HTERT RPE-1 (cell line): ENCODE measurements around the gene CBFA2T2.
"Not testable (repeated sequence)": the region's sequence is repeated elsewhere in the genome, so short reads cannot be mapped to it uniquely, and the experiment has no call there.

ENCODE experiments used
- in situ Hi-C: fragments of 300-500 bp; cut with MboI; formaldehyde crosslinking; loops from 4 replicates; pipeline ENCODE4 v1.14.3; 2020; ENCODE audit warnings: low sequenced_read_pairs

The CBFA2T2 gene

DNA sequence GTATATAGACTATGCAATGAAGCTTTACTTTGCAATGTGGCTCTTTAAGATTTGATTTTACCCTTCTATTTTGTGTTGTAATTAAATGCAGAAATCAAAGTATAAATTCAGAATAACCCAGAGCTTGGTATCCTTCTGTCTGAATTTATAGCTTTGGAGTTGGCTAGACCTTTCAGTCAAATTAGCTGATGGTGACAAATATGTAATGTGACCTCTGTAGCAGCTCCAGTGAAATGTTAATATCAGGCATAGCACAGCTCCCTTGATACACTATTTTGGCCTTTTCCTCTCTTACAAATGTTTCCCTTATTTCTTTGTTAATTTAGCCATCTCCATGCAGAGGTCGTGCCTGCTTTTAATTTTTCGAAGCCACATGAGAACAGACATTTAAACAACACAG lies 11.1 kb downstream of the CBFA2T2 start:
- in situ Hi-C loops = no loop called here

DNA sequence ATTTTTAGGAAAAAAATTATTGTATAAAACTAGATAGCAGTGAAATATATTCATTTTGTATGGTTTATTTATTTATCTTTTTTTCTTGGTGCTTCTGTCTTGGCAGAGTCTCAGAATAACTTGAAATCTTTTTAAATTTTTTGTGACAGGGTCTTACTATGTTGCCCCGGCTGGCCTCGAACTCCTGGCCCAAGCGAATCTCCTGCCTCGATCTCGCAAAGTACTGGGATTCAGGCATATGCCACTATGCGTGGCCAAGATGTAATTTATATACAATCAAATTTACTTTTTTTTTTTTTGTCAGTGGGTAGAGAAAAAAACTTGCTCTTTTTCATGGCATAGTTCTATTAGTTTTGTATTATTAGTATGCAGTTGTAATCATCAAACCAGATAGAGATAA lies 13.7 kb downstream of the CBFA2T2 start:
- in situ Hi-C loops = no loop called here

DNA sequence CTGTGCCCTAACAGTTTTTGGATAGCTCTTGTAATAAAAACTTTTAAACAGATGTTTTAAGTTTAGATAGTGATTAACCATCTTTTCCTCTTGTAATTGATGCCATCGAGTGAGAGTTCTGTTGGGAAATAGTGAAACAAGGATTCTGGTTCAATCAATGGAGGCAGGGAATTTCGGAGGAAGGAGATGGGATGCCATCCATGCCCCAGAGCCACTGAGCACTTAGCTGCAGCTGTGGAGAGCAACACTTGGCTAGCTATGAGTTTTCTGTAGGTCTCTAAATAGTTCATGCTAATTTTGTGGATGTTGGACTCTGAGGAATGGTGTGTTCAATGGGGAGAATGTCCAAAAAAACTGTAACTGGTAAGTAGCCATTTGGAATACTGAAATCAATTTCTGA lies 16.7 kb downstream of the CBFA2T2 start:
- in situ Hi-C loops = no loop called here

DNA sequence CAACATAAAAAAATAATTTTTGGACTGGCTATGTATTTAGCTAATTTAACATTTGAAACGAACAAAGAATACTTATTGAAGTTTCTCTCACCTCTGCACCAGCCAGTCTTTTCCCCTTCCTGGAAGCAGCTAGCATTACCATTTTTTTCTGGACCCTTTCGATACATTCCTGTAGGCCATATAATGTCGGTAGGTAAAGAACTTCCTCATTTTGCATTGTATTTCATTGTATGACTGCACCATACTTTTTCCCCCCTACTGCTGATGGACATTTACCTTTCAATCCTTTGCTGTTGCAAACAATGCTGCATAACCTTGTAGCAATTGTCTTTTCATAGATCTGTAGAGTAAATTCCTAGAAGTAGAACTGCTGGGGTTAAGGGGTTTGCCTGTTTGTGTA lies 17.6 kb downstream of the CBFA2T2 start:
- in situ Hi-C loops = no loop called here

DNA sequence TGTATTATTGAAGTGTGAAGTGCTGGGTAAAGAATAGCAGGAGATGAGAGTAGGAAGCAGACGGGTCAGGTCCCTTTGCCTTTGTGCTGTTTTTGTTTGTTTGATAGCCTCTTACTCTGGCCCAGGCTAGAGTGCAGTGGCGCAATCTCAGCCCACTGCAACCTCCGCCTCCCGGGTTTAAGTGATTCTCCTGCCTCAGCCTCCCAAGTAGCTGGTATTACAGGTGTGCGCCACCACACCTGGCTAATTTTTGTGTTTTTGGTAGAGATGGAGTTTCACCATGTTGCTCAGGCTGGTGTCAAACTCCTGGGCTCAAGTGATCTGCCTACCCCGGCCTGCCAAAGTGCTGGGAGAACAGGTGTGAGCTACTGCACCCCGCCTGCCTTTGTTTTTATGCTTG lies 18.1 kb downstream of the CBFA2T2 start:
- in situ Hi-C loops = not testable (repeated sequence)

DNA sequence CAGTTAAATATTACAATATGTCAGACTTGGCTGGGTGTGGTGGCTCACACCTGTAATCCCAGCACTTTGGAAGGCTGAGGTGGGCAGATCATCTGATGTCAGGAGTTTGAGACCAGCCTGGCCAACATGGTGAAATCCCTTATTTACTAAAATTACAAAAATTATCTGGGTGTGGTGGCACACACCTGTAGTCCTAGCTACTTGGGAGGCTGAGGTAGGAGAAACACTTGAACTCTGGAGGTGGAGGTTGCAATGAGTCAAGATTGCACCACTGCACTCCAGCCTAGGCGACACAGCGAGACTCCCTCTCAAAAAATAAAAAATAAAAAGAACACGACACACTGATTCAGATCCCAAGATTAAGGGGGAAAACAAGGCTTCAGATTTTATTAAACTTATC lies 19.2 kb downstream of the CBFA2T2 start:
- in situ Hi-C loops = not testable (repeated sequence)

DNA sequence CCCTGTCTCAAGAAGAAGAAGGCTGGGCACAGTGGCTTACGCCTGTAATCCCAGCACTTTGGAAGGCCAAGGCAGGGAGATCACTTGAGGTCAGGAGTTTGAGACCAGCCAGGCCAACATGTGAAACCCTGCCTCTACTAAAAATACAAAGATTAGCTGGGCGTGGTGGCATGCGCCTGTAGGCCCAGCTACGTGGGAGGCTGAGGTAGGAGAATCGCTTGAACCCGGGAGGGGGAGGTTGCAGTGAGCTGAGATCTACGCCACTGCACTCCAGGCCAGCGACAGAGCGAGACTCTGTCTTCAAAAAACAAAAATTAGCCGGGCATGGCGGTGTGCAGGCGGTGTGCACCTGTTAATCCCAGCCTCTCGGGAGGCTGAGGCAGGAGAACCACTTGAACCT lies 22.0 kb downstream of the CBFA2T2 start:
- in situ Hi-C loops = not testable (repeated sequence)

DNA sequence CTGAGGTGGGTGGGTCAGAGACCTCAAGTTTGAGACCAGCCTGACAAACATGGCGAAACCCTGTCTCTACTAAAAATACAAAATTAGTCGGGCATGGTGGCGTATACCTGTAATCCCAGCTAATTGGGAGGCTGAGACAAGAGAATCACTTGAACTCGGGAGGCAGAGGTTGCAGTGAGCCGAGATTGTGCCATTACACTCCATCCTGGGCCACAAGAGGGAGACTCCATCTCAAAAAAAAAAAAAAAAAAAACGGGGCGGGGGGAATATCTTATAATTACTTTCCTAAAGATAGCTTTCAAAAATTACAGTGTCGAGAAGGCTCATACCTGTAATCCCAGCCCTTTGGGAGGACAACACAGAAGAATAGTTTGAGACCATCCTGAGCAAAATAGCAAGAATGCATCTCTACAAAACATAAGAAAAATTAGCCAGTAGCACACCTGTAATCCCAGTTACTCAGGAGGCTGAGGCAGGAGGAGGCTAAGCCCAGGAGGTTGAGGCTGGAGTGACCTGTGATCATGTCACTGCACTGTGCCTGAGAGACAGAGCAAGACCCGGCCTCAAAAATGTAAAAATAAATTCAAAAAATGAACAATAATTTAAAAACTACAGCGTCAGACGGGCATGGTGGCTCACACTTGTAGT lies 25.8 kb downstream of the CBFA2T2 start:
- in situ Hi-C loops = no loop called here

DNA sequence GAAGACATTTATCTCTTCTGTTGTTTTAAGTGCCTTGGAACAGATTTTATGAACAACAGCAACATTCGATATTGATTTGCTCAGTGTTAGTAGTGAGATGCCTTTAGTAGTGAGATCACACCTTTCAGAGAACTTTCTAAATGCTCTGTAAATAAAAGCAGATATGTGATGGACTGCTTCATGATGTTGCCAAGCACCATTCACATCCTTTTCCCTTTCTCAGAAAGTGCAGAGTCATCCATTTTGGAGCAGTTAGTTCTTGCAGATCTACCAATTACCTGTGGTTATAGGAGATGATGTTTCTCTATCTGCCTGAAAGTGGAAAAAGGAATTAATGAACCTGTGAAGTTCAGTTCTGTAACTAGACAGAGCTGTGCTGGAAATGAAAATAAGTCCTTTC lies 27.0 kb downstream of the CBFA2T2 start:
- in situ Hi-C loops = no loop called here

DNA sequence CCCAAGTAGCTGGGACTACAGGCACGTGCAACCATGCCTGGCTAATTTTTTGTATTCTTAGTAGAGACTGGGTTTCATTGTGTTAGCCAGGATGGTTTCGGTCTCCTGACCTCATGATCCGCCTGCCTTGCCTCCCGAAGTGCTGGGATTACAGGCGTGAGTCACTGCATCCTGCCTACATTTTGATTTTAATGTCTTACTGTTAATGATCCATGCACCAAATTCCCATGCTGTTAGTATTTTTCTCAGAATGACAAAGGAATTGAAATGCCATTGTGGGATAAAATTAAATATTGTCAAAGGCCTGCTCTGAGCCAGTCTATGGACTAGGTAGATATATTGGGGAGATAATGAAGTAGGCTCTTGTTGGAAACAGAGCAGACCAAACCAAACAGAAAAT lies 28.2 kb downstream of the CBFA2T2 start:
- in situ Hi-C loops = no loop called here

DNA sequence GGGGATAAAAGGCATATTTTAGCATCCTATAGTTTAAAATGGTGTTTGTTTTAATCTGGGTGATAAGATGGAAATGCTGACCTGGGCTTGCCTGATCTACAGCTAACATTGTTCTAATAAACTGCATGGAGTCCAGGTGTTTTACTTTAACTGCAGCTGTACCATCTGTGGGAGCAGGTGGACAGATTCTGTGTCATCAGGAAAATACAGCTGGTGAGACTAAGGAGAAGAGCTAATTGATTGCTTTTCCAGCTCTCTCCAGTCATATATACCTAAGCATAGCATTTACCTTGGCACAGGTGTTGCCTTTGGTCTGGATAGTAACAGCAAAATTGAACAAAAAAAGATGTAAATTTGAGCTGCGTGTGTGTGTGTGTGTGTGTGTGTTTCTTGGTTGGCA lies 31.6 kb downstream of the CBFA2T2 start:
- in situ Hi-C loops = no loop called here

DNA sequence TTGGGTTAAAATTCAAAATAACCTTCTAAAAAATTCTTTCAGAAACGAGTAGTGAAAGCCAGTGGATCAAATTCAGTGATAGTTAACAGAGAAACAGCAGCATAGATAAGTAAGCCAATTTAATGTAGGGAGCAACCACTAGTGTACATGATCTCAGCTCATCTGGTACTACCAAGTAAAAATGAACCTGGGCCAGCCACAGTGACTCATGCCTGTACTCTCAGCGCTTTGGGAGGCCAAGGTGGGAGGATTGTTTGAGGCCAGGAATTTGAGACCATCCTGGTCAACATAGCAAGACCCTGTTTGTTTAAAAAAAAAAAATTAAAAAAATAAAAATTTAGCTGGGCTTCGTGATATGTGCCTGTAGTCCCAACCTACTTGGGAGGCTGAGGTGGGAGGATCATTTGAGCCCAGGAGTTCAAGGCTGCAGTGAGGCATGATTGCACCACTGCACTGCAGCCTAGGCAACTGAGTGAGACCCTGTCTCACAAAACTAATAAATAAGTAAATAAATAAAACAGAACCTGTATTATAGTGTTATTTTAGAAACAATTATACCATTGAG lies 32.4 kb downstream of the CBFA2T2 start:
- in situ Hi-C loops = no loop called here

DNA sequence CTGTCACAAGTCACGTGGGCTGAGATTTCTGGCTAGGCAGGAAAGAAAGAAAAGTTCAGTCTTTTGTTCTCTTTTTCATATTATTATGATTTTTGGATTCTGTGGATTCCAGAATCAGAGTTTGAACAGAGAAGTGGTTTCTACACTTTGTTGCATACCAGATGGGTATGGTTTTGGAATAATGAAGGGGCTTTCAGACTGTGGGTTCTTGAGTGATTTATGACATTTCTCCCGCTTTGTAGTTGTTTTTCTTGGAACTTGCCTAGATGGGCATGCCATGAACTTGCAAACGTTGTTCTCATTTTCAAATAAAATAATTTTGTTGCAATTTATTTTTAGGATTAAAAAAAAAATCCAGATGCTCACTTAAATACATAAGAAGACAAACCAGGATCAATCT lies 34.4 kb downstream of the CBFA2T2 start:
- in situ Hi-C loops = no loop called here

DNA sequence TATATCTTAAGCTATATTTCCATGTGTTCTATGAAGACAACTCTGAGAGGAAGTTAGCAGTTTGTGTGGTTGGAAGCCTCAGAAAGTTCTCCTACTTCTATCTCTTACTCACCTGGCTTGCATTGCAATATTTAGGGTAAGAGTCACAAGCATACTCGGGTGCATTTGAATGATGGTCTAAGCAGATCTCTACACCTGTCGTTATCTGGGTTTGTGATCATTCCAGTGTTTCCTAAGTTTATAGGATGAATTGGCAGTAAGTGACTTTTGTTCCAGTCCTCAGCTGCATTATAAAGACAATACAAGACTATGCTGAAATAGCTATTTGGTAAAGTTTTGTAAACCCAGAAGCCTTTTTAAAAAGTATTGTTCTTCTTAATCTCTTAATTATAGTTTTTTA lies 36.9 kb downstream of the CBFA2T2 start:
- in situ Hi-C loops = no loop called here

DNA sequence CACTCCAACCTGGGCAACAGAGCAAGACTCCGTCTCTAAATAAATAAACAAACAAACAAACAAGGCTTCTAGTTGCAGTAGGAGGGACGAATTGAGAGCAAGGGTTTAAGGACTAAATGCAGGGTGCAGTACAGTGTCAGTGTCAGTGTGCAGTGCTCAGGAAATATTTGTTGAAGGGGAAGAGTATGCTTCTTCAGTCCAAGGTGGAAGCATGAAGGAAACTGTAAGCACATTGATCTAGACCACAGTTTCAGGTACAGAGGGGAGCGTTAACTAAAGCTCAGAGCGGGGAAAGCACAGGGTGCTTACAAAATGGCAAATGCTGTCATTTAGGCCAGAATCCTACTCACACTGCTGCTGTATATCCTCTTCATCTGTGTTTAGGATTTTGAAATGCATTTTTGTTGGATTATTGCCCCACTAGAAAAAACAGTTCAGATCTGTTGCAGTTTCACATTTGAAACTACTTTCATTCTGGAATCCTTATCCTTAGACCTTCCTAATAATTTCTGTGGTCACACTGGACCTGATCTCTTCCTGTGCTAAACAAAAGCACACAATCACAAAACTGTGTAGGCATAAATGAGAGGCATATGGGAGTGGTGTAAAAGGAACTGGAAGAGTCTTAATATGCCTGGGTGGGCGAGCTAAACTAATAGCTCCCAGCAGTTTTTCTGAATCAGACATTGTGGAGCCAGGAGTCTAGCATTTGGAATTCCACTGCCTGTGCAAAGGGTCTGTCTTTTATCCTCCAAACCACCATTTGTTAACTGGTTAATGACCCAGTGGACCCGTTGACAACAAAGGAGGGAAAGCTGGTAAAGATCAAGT lies 41.4 kb downstream of the CBFA2T2 start:
- in situ Hi-C loops = no loop called here

DNA sequence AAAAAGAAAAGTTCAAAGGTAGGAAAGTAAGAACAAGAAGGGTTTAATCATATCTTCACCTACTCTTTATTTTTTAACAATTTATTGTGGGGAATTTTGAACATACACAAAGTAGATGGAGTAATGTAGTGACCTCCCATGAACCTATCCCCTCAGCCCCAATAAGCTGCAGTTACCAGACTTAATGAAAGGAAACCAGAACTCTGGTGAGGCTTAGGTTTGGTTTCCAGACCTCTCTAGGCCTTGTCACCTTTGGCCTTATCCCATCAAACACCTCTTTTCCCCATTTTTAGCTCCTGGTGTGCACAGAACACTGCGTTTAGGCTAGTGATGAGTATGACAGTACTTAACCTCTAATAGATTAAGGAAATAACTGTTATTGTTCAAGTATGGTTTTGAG lies 42.0 kb downstream of the CBFA2T2 start:
- in situ Hi-C loops = no loop called here

DNA sequence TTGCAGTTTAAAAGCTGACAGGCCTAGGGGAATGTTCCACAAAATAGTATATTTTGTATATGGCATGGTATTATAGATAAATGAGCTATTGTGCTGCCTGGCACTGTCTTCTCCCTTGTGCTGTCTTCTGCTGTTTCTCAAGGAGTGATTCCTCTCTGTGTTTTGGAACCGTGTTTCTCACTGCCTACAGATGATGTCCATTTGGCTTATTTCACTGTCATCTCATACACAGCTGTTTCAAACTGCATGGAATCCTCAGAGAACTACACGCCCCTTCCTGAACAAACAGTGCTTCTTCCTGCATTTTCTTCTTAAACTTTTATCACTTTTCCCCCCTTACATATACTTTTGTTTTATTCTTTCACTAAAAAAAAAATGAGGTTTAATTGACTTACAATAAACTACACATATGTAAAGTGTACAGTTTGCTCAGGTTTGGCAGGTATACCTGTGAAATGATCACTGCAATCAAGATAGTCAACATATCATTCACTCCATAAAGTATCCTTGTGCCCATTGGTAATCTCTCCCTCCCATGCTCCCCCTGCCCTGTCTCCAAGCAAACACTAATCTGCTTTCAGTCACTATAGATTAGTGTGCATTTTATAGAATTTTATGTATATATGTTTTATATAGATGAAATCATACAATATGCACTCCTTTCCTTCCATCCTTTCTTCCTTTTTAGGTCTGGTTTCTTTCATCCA lies 43.0 kb downstream of the CBFA2T2 start:
- in situ Hi-C loops = no loop called here

DNA sequence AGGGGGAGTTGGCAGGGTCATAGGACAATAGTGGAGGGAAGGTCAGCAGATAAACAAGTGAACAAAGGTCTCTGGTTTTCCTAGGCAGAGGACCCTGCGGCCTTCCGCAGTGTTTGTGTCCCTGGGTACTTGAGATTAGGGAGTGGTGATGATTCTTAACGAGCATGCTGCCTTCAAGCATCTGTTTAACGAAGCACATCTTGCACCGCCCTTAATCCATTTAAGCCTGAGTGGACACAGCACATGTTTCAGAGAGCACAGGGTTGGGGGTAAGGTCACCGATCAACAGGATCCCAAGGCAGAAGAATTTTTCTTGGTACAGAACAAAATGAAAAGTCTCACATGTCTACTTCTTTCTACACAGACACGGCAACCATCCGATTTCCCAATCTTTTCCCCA lies 45.8 kb downstream of the CBFA2T2 start:
- in situ Hi-C loops = not testable (repeated sequence)

DNA sequence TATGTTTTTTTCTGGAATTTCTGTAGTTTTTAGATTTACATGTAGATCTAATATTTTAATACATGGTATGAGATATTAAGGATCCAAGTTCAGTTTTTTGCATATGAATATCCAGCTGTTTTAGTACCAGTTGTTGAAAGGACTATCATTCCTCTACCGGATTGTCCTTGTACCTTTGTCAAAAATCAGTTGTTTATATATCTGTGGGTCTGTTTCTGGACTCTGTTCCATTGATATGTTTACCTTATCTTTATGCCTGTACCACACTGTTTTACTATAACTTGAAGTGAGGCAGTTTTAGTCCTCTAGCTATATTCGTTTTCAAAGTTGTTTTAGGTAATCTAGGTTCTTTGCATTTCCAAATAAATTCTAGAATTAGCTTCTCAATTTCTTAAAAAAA lies 47.7 kb downstream of the CBFA2T2 start:
- in situ Hi-C loops = no loop called here

DNA sequence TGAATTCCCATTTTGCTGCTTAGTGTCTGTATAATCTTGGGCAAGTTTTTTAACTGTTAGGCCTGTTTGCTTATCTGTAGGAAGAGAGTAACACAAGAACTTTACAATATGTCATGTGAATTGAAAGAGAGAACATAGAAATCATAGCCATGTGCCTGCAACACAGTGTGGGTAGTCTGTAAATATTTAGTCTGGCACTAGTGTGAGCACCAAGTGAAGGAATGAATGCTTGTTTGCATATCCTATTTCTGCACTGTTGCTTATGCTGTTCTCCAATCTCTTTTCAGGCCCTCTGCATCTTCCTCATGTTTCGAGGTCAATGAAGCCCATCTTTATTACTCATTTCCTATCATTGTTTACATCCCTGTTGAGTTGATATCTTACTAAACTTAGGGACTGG lies 49.2 kb downstream of the CBFA2T2 start:
- in situ Hi-C loops = no loop called here

DNA sequence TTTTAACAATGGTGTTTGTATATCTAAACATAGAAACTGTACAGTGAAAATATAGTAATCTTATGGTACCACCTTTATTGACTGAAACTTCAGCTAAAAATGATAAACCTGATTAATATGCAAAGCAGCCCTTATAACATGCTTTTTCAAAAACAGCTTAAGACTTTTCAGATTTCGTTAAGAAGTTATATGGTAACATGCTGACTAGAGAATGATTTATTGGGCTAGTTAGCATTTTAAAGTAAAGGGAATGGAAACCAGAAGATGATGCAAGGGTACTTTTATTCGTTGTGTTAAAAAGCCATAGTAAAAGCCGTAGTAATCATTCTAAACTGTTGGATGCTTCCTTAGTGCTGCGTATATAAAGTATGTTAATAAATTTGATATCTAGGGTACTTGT lies 50.5 kb downstream of the CBFA2T2 start:
- in situ Hi-C loops = no loop called here

DNA sequence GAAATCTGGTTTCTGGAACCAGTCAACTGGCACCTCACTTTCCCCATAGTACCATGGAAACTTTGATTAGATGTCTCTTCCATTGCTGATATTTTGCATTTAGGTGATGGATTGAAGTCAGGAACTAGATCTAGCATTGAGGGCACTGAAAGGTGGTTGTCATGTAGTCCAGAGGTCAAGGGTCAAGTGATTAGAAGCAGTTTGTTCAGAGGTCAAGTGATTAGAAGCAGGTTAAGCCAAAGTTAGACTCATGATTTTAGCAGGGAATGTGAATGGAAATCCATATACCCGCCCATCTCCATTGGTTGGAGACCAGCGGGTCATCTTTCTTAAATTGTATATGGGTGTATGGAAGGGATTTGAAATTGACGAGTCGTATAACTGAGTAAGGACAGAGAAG lies 51.2 kb downstream of the CBFA2T2 start:
- in situ Hi-C loops = no loop called here
